Spinal cord (tissue), 10 donors: Measurements from ENCODE around the gene KIAA0319L. TPM values are rescaled to one million over a fixed set of nuclear protein-coding genes. Genes with fewer than 3 reads are reported as not detected.
"Not testable (repeated sequence)": the region's sequence is repeated elsewhere in the genome, so short reads cannot be mapped to it uniquely, and the experiment has no call there.

Experiments
- DNase-seq, 6 donors: peaks; one replicate each; pipeline versions ENCODE4 v3.0.0 to v3.0.0-alpha.2; 2013 to 2015; ENCODE audit warnings: low spot score in 6 of 6, low read depth in 4 of 6
- H3K27ac ChIP-seq: one replicate; pipeline ENCODE4 v1.5.1; 2013; ENCODE audit warnings: low read depth, low read length, control low read depth
- H3K27me3 ChIP-seq: one replicate; pipeline ENCODE4 v1.6.1; 2013; ENCODE audit warnings: low read length; ENCODE audit not compliant: control insufficient read depth, insufficient read depth
- H3K36me3 ChIP-seq: one replicate; pipeline ENCODE4 v1.6.1; 2013; ENCODE audit warnings: low read length; ENCODE audit not compliant: control insufficient read depth, insufficient read depth
- H3K4me1 ChIP-seq: one replicate; pipeline ENCODE4 v1.6.1; 2013; ENCODE audit warnings: low read length; ENCODE audit not compliant: control insufficient read depth, insufficient read depth
- H3K4me3 ChIP-seq: one replicate; pipeline ENCODE4 v1.5.1; 2013; ENCODE audit warnings: low read depth, low read length, control low read depth
- H3K9me3 ChIP-seq: one replicate; pipeline ENCODE4 v1.6.1; 2013; ENCODE audit warnings: low read length; ENCODE audit not compliant: control insufficient read depth, insufficient read depth
- WGBS: methylation state at CpG from one replicate; pipeline ENCODE4 v1.1.5; 2013; ENCODE audit warnings: missing lambda C conversion rate; ENCODE audit not compliant: insufficient coverage; 5-methylcytosine and 5-hydroxymethylcytosine counted together
- polyA plus RNA-seq, 2 donors: library from polyadenylated mRNA; unstranded; fragments of 120-200 nt; gene quantifications; one replicate each; pipeline ENCODE4 v1.2.1, GENCODE V29; 2013; ENCODE audit not compliant: insufficient read length in 2 of 2
- total RNA-seq, 2 donors: library from RNA; depleted of rRNA in 1 of 2; stranded (reverse); fragments of 120-200 nt in 1 of 2; fragments of >200 nt in 1 of 2; gene quantifications; one replicate each; pipeline versions ENCODE4 v1.2.3 to v1.2.4, GENCODE V29; 2013 to 2014
- donor health status: healthy.

The KIAA0319L gene
- total and polyA plus RNA-seq, 4 donors: 57.0 to 95.1 (median 64.7) TPM

GRCh38 chr1:35585805-35586204 is 28.6 kb upstream of the KIAA0319L start:
- H3K27me3 ChIP-seq, H3K27ac ChIP-seq, H3K9me3 ChIP-seq, H3K4me3 ChIP-seq, H3K4me1 ChIP-seq, DNase-seq: not testable (repeated sequence)
- no CpG with 5 or more reads among the region's 1 CpG for WGBS
- H3K36me3 ChIP-seq: peaks cover 28% of the 10 kb centered on the region

DNA sequence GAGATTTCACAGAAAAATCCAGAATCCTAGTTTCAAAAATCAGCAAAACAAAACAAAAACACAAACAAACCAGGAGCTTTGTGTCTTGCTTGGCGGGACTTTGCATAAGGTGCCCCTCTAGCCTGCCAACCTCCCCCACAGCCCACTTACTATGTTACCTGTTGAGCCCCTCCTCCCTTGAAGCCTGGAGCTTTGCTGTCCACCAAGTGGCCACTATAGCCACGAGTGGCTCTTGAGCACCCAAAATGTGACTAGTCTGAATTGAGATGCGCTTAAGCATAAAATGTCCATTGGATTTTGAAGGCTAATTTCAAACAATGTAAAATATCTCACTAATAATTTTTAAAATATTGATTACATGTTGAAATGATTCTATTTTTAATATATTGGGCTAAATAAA is 28.1 kb upstream of the KIAA0319L start:
- no peaks in the 10 kb centered on the region for H3K27me3 ChIP-seq
- no peak overlapping the region for H3K27ac ChIP-seq
- H3K9me3 ChIP-seq: no peaks in the 10 kb centered on the region
- no peak for DNase-seq
- peaks cover 23% of the 10 kb centered on the region for H3K36me3 ChIP-seq
- no peak overlapping the region for H3K4me3 ChIP-seq
- 91% methylated on average over 1 of the region's 3 CpGs for WGBS
- no peaks in the 10 kb centered on the region for H3K4me1 ChIP-seq

- H3K9me3 ChIP-seq, DNase-seq, H3K36me3 ChIP-seq, H3K27ac ChIP-seq, H3K4me3 ChIP-seq: not testable (repeated sequence)
- WGBS: 96% methylated on average over 5 of the region's 9 CpGs
- Histone ChIP-seq H3K4me1 (peaks cover 14% of the 10 kb centered on the region), H3K27me3 (peaks cover 21% of the 10 kb centered on the region)
These were observed 24.4 kb upstream of the KIAA0319L start for GRCh38 chr1:35581621-35582020.

DNA sequence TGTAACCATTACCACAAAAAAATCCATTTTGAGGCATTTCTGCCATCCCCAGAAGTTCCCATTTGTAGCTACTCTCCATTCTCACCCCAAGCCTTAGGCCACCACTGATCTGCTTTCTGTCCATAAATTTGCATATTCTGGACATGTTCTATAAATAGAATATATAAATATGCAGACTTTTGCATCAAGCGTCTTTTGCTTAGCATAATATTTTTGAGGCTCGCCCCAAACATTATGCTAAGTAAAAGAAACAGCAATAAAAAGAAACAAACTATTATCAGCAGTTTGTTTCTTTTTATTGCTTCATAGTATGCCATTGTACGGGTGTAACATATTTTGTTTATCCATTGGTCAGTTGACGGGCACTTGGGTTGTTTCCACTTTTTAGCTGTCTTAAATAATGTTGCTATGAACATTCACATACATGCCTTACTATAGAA is 23.8 kb upstream of the KIAA0319L start:
- peaks cover 28% of the 10 kb centered on the region for H3K27me3 ChIP-seq
- no peak overlapping the region for H3K4me3 ChIP-seq
- no CpG with 5 or more reads among the region's 4 CpGs for WGBS
- no peak for DNase-seq
- no peaks in the 10 kb centered on the region for H3K9me3 ChIP-seq
- H3K4me1 ChIP-seq: peaks cover 18% of the 10 kb centered on the region
- peaks cover 11% of the 10 kb centered on the region for H3K36me3 ChIP-seq
- H3K27ac ChIP-seq: no peak overlapping the region

DNA sequence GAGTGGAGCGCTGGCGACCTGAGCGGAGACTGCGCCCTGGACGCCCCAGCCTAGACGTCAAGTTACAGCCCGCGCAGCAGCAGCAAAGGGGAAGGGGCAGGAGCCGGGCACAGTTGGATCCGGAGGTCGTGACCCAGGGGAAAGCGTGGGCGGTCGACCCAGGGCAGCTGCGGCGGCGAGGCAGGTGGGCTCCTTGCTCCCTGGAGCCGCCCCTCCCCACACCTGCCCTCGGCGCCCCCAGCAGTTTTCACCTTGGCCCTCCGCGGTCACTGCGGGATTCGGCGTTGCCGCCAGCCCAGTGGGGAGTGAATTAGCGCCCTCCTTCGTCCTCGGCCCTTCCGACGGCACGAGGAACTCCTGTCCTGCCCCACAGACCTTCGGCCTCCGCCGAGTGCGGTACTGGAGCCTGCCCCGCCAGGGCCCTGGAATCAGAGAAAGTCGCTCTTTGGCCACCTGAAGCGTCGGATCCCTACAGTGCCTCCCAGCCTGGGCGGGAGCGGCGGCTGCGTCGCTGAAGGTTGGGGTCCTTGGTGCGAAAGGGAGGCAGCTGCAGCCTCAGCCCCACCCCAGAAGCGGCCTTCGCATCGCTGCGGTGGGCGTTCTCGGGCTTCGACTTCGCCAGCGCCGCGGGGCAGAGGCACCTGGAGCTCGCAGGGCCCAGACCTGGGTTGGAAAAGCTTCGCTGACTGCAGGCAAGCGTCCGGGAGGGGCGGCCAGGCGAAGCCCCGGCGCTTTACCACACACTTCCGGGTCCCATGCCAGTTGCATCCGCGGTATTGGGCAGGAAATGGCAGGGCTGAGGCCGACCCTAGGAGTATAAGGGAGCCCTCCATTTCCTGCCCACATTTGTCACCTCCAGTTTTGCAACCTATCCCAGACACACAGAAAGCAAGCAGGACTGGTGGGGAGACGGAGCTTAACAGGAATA is 20.1 kb upstream of the KIAA0319L start:
- WGBS: 13% methylated on average over 69 of the region's 70 CpGs
- Histone ChIP-seq H3K4me1 (peaks cover 31% of the 10 kb centered on the region), H3K27me3 (peaks cover 63% of the 10 kb centered on the region), H3K9me3 (no peaks in the 10 kb centered on the region), H3K4me3 (peak overlapping the region; percentile 32), H3K27ac (no peak overlapping the region), H3K36me3 (peaks cover 24% of the 10 kb centered on the region)
- DNase-seq: no peak

GRCh38 chr1:35576766-35577070 is 19.5 kb upstream of the KIAA0319L start:
- H3K27ac ChIP-seq, DNase-seq, H3K4me3 ChIP-seq, H3K9me3 ChIP-seq: not testable (repeated sequence)
- WGBS: 7% methylated on average over 37 of the region's 37 CpGs
- Histone ChIP-seq H3K27me3 (peaks cover 69% of the 10 kb centered on the region), H3K4me1 (peaks cover 31% of the 10 kb centered on the region), H3K36me3 (peaks cover 24% of the 10 kb centered on the region)

GRCh38 chr1:35576061-35576765 is 19.0 kb upstream of the KIAA0319L start:
- Histone ChIP-seq H3K27me3 (peaks cover 74% of the 10 kb centered on the region), H3K27ac (no peak overlapping the region), H3K4me1 (peaks cover 31% of the 10 kb centered on the region), H3K4me3 (no peak overlapping the region), H3K36me3 (peaks cover 24% of the 10 kb centered on the region), H3K9me3 (no peaks in the 10 kb centered on the region)
- no peak for DNase-seq
- 38% methylated on average over 10 of the region's 10 CpGs for WGBS

- no peak for DNase-seq
- Histone ChIP-seq H3K4me1 (peaks cover 31% of the 10 kb centered on the region), H3K4me3 (no peak overlapping the region), H3K27ac (no peak overlapping the region), H3K9me3 (no peaks in the 10 kb centered on the region), H3K27me3 (peaks cover 80% of the 10 kb centered on the region), H3K36me3 (peaks cover 24% of the 10 kb centered on the region)
- WGBS: 85% methylated on average over 5 of the region's 5 CpGs
These were observed 18.3 kb upstream of the KIAA0319L start for GRCh38 chr1:35575416-35575958.

DNA sequence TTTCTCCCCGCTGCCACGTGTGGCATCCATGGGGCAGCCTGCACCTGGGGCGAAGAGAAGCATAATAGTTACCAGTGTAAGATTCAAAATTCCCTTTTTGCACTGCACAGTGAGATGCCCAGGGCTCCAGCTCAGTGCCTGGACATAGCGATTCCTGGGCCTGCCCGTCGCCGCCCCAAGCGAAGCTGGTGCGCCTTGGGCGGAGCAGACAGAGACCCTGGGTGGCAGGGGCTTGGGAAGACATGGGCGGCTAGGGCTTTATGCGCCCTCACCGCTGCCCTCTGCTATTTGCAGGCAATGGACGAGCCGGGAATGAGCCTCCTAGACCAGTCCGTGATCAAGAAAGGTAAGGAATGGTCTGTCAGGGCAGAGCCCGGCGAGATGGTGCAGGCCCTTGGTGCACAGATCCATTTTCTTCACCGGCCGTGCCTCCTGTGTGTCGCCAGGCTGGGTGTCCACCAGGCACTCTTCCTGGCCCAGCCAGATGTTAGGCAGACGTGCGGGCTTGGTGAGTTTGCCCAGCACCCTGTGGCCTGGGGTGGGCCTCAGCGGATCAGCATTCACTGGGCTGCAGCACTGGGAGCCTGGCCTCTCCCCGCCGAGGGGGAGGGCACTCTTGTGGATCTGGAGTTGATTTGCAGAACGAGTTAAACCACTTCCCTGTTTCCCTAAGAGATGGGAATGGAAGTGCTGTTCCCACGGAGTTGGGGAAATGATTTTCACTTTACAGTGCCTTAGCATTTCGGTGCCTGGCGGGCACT is 17.6 kb upstream of the KIAA0319L start:
- Histone ChIP-seq H3K36me3 (peaks cover 24% of the 10 kb centered on the region), H3K4me1 (peaks cover 31% of the 10 kb centered on the region), H3K27me3 (peaks cover 84% of the 10 kb centered on the region), H3K9me3 (no peaks in the 10 kb centered on the region), H3K4me3 (no peak overlapping the region), H3K27ac (no peak overlapping the region)
- WGBS: 50% methylated on average over 26 of the region's 30 CpGs
- no peak for DNase-seq
